Gastroesophageal sphincter (tissue), 4 donors: ENCODE data around the gene COL5A1. TPM values are rescaled to one million over a fixed set of nuclear protein-coding genes. Genes with fewer than 3 reads are reported as not detected.
A peak's percentile ranks its signal among the peaks of the same experiment; 100 is the strongest.

Source experiments
- ATAC-seq: fragments of 150-250 bp; one replicate; pipeline ENCODE4 v1.9.1; 2016; ENCODE audit warnings: mild to moderate bottlenecking, moderate library complexity
- H3K27ac ChIP-seq, 4 donors: fragments of 200-600 bp; sonication (generic) in 3 of 4; 1 replicate in 3 of 4; 2 replicates in 1 of 4; pipeline ENCODE4 v1.5.1; 2016 to 2019
- H3K27me3 ChIP-seq: fragments of 200-600 bp; sonication (generic); one replicate; pipeline ENCODE4 v1.5.1; 2019
- H3K36me3 ChIP-seq, 2 donors: fragments of 200-600 bp; sonication (generic); one replicate each; pipeline ENCODE4 v1.5.1; 2019; ENCODE audit warnings: control low read depth in 1 of 2
- H3K4me1 ChIP-seq, 3 donors: fragments of 200-600 bp; sonication (generic); 1 replicate in 2 of 3; 2 replicates in 1 of 3; pipeline ENCODE4 v1.5.1; 2016 to 2019; ENCODE audit warnings: control low read depth in 2 of 3
- H3K4me3 ChIP-seq, 2 donors: fragments of 200-600 bp; sonication (generic); one replicate each; pipeline ENCODE4 v1.5.1; 2019; ENCODE audit warnings: mild to moderate bottlenecking in 1 of 2, moderate library complexity in 1 of 2
- H3K9me3 ChIP-seq, 3 donors: fragments of 200-600 bp; sonication (generic); one replicate each; pipeline ENCODE4 v1.5.1; 2017 to 2019; ENCODE audit warnings: control low read depth in 2 of 3
- EP300 ChIP-seq: sonication (generic); formaldehyde crosslinking; IDR thresholded peaks from one replicate; pipeline ENCODE4 v1.6.1; 2017; ENCODE audit warnings: antibody characterized with exemption, mild to moderate bottlenecking
- POLR2A ChIP-seq, 2 donors: fragments of 450-650 bp; IDR thresholded peaks; one replicate each; pipeline ENCODE4 v1.6.1; 2017; ENCODE audit warnings: antibody characterized with exemption in 2 of 2, mild to moderate bottlenecking in 2 of 2, moderate library complexity in 1 of 2
- POLR2AphosphoS5 ChIP-seq: sonication (generic); formaldehyde crosslinking; IDR thresholded peaks from one replicate; pipeline ENCODE4 v1.6.1; 2017; ENCODE audit warnings: antibody characterized with exemption
- WGBS, 2 donors: methylation state at CpG; one replicate each; pipeline ENCODE4 v1.1.5; 2018; ENCODE audit warnings: low coverage in 1 of 2; 5-methylcytosine and 5-hydroxymethylcytosine counted together
- total RNA-seq, 4 donors: library from RNA; depleted of rRNA; stranded (reverse); fragments of >200 nt; gene quantifications; one replicate each; pipeline ENCODE4 v1.1.0, GENCODE V29; 2016
- TF ChIP-seq, protein P1 (sequence below), 4 experiments: fragments of 200-600 bp in 2 of 4; fragments of 450-650 bp in 2 of 4; sonication (generic) in 1 of 4; IDR thresholded peaks; one replicate each; pipeline ENCODE4 v1.5.1; 2017 to 2019; ENCODE audit warnings: antibody characterized with exemption in 4 of 4, mild to moderate bottlenecking in 2 of 4, moderate library complexity in 2 of 4

The COL5A1 gene
- total RNA-seq, 4 donors from 2014 or later = 48.5 to 86.4 (median 74.9) TPM

GRCh38 chr9:134748591-134748990 lies 107.0 kb downstream of the COL5A1 start:
- TF ChIP-seq, protein P1, sequence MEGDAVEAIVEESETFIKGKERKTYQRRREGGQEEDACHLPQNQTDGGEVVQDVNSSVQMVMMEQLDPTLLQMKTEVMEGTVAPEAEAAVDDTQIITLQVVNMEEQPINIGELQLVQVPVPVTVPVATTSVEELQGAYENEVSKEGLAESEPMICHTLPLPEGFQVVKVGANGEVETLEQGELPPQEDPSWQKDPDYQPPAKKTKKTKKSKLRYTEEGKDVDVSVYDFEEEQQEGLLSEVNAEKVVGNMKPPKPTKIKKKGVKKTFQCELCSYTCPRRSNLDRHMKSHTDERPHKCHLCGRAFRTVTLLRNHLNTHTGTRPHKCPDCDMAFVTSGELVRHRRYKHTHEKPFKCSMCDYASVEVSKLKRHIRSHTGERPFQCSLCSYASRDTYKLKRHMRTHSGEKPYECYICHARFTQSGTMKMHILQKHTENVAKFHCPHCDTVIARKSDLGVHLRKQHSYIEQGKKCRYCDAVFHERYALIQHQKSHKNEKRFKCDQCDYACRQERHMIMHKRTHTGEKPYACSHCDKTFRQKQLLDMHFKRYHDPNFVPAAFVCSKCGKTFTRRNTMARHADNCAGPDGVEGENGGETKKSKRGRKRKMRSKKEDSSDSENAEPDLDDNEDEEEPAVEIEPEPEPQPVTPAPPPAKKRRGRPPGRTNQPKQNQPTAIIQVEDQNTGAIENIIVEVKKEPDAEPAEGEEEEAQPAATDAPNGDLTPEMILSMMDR (IDR thresholded peaks at IDR 0.05) = no peak
- no peak for TF ChIP-seq POLR2AphosphoS5
- no peak for TF ChIP-seq POLR2A (IDR thresholded peaks at IDR 0.05)
- no peak for TF ChIP-seq EP300
- Histone ChIP-seq H3K27me3 (no peaks in the 10 kb centered on the region), H3K9me3 (no peaks in the 10 kb centered on the region), H3K27ac (no peak overlapping the region), H3K36me3 (peaks cover 0 to 98% of the 10 kb centered on the region in 2 donors), H3K4me1 (peaks cover 0 to 34% (median 0%) of the 10 kb centered on the region in 3 donors), H3K4me3 (no peak overlapping the region)
- no peak for ATAC-seq
- 25 to 47% methylated on average over 6 to 8 of the region's 8 CpGs for WGBS, 2 donors

- Histone ChIP-seq H3K4me1 (peaks cover 0 to 34% (median 0%) of the 10 kb centered on the region in 3 donors), H3K36me3 (peaks cover 0 to 98% of the 10 kb centered on the region in 2 donors), H3K9me3 (no peaks in the 10 kb centered on the region), H3K4me3 (no peak overlapping the region), H3K27ac (peak overlapping the region in 1 of 4 donors; percentile 37), H3K27me3 (no peaks in the 10 kb centered on the region)
- TF ChIP-seq POLR2A (IDR thresholded peaks at IDR 0.05) (no peak), POLR2AphosphoS5 (no peak), EP300 (no peak)
- TF ChIP-seq, protein P1 (IDR thresholded peaks at IDR 0.05) = no peak
- 82% methylated on average over 2 of the region's 21 CpGs; no CpG with 5 or more reads in 1 of the 2 donors for WGBS, 2 donors
- no peak for ATAC-seq
These were observed 109.0 kb downstream of the COL5A1 start for GRCh38 chr9:134750450-134751155.

- Histone ChIP-seq H3K27ac (peak overlapping the region in 1 of 4 donors; percentile 37), H3K27me3 (no peaks in the 10 kb centered on the region), H3K4me1 (peaks cover 0 to 34% (median 0%) of the 10 kb centered on the region in 3 donors), H3K9me3 (no peaks in the 10 kb centered on the region), H3K36me3 (peaks cover 0 to 98% of the 10 kb centered on the region in 2 donors), H3K4me3 (no peak overlapping the region)
- TF ChIP-seq POLR2A (IDR thresholded peaks at IDR 0.05) = no peak
- no peak for TF ChIP-seq EP300
- TF ChIP-seq, protein P1 (IDR thresholded peaks at IDR 0.05) = no peak
- TF ChIP-seq POLR2AphosphoS5 = no peak
- 70 to 78% methylated on average over 1 of the region's 5 CpGs for WGBS, 2 donors
- ATAC-seq = no peak
These were observed 110.0 kb downstream of the COL5A1 start for GRCh38 chr9:134751622-134752021.

- peaks cover 0 to 98% of the 10 kb centered on the region in 2 donors for H3K36me3 ChIP-seq
- peaks cover 0 to 34% (median 0%) of the 10 kb centered on the region in 3 donors for H3K4me1 ChIP-seq
- peak overlapping the region in 1 of 4 donors; percentile 37 for H3K27ac ChIP-seq
- no CpG with 5 or more reads among the region's 16 CpGs for WGBS, 2 donors
- no peaks in the 10 kb centered on the region for H3K27me3 ChIP-seq
- ATAC-seq = no peak
- no peak overlapping the region for H3K4me3 ChIP-seq
- TF ChIP-seq, protein P1 (IDR thresholded peaks at IDR 0.05) = no peak
- TF ChIP-seq EP300 = no peak
- no peak for TF ChIP-seq POLR2A (IDR thresholded peaks at IDR 0.05)
- no peak for TF ChIP-seq POLR2AphosphoS5
- H3K9me3 ChIP-seq = no peaks in the 10 kb centered on the region
These were observed 111.0 kb downstream of the COL5A1 start for GRCh38 chr9:134752471-134753168.
